HUES64 (cell line): ENCODE measurements around the gene ORAI2.
"Not testable (repeated sequence)": the region's sequence is repeated elsewhere in the genome, so short reads cannot be mapped to it uniquely, and the experiment has no call there.

Experiments
- H3K27ac ChIP-seq: 2 replicates; pipeline ENCODE4 v1.7.0; 2013; ENCODE audit warnings: low read depth, low read length, inconsistent platforms
- H3K27me3 ChIP-seq: 2 replicates; pipeline ENCODE4 v1.6.1; 2013; ENCODE audit warnings: mild to moderate bottlenecking, low read length; ENCODE audit not compliant: insufficient read depth
- H3K36me3 ChIP-seq: 2 replicates; pipeline ENCODE4 v1.6.1; 2013; ENCODE audit warnings: mild to moderate bottlenecking, low read length; ENCODE audit not compliant: insufficient read depth
- H3K4me1 ChIP-seq: 2 replicates; pipeline ENCODE4 v1.6.1; 2013; ENCODE audit warnings: mild to moderate bottlenecking, low read length, moderate library complexity; ENCODE audit not compliant: insufficient read depth
- H3K4me3 ChIP-seq: 2 replicates; pipeline ENCODE4 v1.5.1; 2013; ENCODE audit warnings: mild to moderate bottlenecking, low read length, moderate library complexity
- H3K9ac ChIP-seq: 2 replicates; pipeline ENCODE4 v1.6.1; 2013; ENCODE audit warnings: mild to moderate bottlenecking, low read depth, low read length
- H3K9me3 ChIP-seq: 2 replicates; pipeline ENCODE4 v1.6.1; 2013; ENCODE audit warnings: low read depth, low read length; ENCODE audit not compliant: insufficient read depth
- WGBS: fragments of 150-250, 120-280 bp; methylation state at CpG from one replicate; pipeline ENCODE4 v1.1.7; 2013; ENCODE audit warnings: missing lambda C conversion rate; 5-methylcytosine and 5-hydroxymethylcytosine counted together

The ORAI2 gene

GRCh38 chr7:102403563-102403962, 29.8 kb upstream of the ORAI2 start:
- Histone ChIP-seq H3K36me3 (peaks cover 91% of the 10 kb centered on the region), H3K27ac (no peak overlapping the region), H3K9me3 (no peaks in the 10 kb centered on the region), H3K4me1 (no peaks in the 10 kb centered on the region), H3K9ac (no peak overlapping the region), H3K4me3 (no peak overlapping the region), H3K27me3 (no peaks in the 10 kb centered on the region)
- WGBS = 91% methylated on average over 3 of the region's 3 CpGs

- no peak overlapping the region for H3K27ac ChIP-seq
- H3K27me3 ChIP-seq = no peaks in the 10 kb centered on the region
- no peak overlapping the region for H3K4me3 ChIP-seq
- H3K9me3 ChIP-seq = peaks cover 1% of the 10 kb centered on the region; the same call in 1 of the 2 replicates
- WGBS = 79% methylated on average over 15 of the region's 15 CpGs
- H3K4me1 ChIP-seq = no peaks in the 10 kb centered on the region
- H3K9ac ChIP-seq = no peak overlapping the region
- peaks cover 90% of the 10 kb centered on the region for H3K36me3 ChIP-seq
Observed at GRCh38 chr7:102404005-102404861, 29.1 kb upstream of the ORAI2 start.

DNA sequence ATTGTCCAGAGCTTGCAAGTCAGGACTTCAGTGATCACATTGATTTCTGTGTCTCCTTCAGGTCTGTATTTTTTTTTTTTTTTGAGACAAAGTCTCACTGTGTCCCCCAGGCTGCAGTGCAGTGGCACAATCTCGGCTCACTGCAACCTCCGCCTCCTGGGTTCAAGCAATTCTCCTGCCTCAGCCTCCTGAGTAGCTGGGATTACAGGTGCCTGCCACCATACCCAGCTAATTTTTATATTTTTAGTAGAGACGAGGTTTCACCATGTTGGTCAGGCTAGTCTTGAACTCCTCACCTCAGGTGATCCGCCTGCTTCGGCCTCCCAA, 28.6 kb upstream of the ORAI2 start:
- not testable (repeated sequence) for H3K4me1 ChIP-seq, H3K9ac ChIP-seq, H3K27ac ChIP-seq, H3K4me3 ChIP-seq, H3K27me3 ChIP-seq, H3K9me3 ChIP-seq
- peaks cover 90% of the 10 kb centered on the region for H3K36me3 ChIP-seq
- 98% methylated on average over 5 of the region's 5 CpGs for WGBS

- Histone ChIP-seq H3K9ac (no peak overlapping the region), H3K36me3 (peaks cover 91% of the 10 kb centered on the region), H3K4me3 (no peak overlapping the region), H3K27ac (no peak overlapping the region), H3K27me3 (no peaks in the 10 kb centered on the region), H3K4me1 (no peaks in the 10 kb centered on the region), H3K9me3 (peaks cover 10% of the 10 kb centered on the region)
- WGBS = 95% methylated on average over 6 of the region's 6 CpGs
Observed at GRCh38 chr7:102407910-102408309, 25.5 kb upstream of the ORAI2 start.

DNA sequence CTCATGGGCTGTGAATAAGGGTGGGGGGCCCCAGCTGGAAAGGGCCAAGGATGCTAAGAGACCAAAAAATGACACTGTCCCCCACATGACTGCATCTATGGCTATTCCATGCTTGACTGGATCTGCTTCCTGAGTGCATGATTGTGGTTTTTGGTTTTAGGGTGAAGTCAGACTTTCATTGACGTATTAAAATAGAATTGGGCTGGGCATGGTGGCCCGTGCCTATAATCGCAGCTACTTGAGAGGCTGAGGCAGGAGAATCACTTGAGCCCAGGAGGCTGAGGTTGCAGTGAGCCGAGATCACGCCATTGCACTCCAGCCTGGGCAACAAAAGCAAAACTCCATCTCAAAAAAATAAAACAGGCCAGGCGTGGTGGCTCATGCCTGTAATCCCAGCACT, 24.8 kb upstream of the ORAI2 start:
- WGBS = 98% methylated on average over 6 of the region's 6 CpGs
- not testable (repeated sequence) for H3K4me1 ChIP-seq

DNA sequence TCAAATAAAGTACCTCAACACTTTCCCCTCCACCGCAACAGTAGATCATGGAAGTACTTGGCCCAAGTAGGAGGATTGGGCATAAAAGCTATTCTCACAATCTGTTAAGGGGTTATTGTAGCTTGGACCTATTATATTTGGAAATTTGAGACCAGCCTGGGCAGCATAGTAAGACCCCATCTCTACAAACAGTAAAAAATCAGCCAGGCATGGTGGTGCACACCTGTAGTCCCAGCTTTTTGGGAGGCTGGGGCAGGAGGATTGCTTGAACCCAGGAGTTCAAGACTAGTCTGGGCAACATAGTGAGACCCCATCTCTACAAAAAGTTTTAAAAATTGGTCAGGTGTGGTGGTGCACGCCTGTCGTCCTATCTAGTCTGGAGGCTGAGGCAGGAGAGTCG, 24.0 kb upstream of the ORAI2 start:
- H3K4me1 ChIP-seq = no peaks in the 10 kb centered on the region
- H3K36me3 ChIP-seq = peaks cover 93% of the 10 kb centered on the region
- no peak overlapping the region for H3K9ac ChIP-seq
- 99% methylated on average over 3 of the region's 4 CpGs for WGBS
- H3K27me3 ChIP-seq = no peaks in the 10 kb centered on the region
- no peak overlapping the region for H3K4me3 ChIP-seq
- no peak overlapping the region for H3K27ac ChIP-seq
- H3K9me3 ChIP-seq = peaks cover 10% of the 10 kb centered on the region

More for the DNA sequence above, 24.8 kb upstream of the ORAI2 start:
- H3K27me3 ChIP-seq, H3K27ac ChIP-seq, H3K4me3 ChIP-seq, H3K9ac ChIP-seq: not testable (repeated sequence)
- peaks cover 10% of the 10 kb centered on the region for H3K9me3 ChIP-seq
- peaks cover 91% of the 10 kb centered on the region for H3K36me3 ChIP-seq

DNA sequence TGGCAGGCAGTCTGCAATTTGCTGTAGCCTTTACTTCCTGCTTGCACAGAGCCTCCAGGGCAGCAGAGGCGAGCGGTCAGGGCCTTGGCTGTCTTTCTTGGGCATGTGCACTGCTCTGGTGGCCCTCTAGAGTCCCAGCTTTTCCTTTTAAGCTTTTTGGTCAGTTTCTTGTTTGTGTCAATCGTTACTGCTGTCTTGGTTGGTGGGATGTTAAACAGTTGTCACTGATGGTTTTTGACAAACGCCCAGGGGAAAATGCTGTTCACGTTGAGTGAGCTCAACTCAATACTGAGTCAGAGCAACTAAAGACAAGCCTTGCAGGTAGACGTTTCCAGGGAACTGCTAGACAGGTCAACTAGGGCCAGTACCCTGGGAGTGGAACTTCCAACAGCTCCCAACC, 23.3 kb upstream of the ORAI2 start:
- Histone ChIP-seq H3K27me3 (no peaks in the 10 kb centered on the region), H3K27ac (no peak overlapping the region), H3K9me3 (peaks cover 10% of the 10 kb centered on the region), H3K36me3 (peaks cover 96% of the 10 kb centered on the region), H3K4me1 (no peaks in the 10 kb centered on the region), H3K9ac (no peak overlapping the region), H3K4me3 (no peak overlapping the region)
- 78% methylated on average over 6 of the region's 6 CpGs for WGBS

DNA sequence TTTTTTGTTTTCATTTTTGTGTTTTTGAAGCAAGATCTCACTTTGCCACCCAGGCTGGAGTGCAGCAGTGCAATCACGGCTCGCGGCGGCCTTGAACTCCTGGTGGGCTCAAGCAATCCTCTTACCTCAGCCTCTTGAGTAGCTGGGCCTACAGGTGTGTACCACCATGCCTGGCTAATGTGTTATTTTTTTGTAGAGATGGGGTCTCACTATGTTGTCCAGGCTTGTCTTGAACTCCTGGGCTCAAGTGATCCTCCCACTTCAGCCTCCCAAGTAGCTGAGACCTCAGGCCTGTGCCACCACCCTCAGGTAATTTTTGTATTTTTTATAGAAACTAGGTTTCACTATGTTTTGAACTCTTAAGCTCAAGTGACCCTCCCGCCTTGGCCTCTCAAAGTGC, 22.5 kb upstream of the ORAI2 start:
- Histone ChIP-seq H3K27ac (no peak overlapping the region), H3K4me3 (no peak overlapping the region), H3K9me3 (peaks cover 10% of the 10 kb centered on the region), H3K36me3 (peaks cover 94% of the 10 kb centered on the region), H3K4me1 (no peaks in the 10 kb centered on the region), H3K27me3 (no peaks in the 10 kb centered on the region), H3K9ac (no peak overlapping the region)
- WGBS = 98% methylated on average over 5 of the region's 5 CpGs

GRCh38 chr7:102412548-102412947, 20.8 kb upstream of the ORAI2 start:
- H3K36me3 ChIP-seq = peaks cover 89% of the 10 kb centered on the region
- H3K9me3 ChIP-seq = peaks cover 10% of the 10 kb centered on the region
- no peak overlapping the region for H3K4me3 ChIP-seq
- no peak overlapping the region for H3K27ac ChIP-seq
- H3K4me1 ChIP-seq = no peaks in the 10 kb centered on the region
- no peak overlapping the region for H3K9ac ChIP-seq
- H3K27me3 ChIP-seq = no peaks in the 10 kb centered on the region
- WGBS = 82% methylated on average over 6 of the region's 6 CpGs

- Histone ChIP-seq H3K27me3 (no peaks in the 10 kb centered on the region), H3K4me3 (no peak overlapping the region), H3K27ac (no peak overlapping the region), H3K9ac (no peak overlapping the region), H3K36me3 (peaks cover 84% of the 10 kb centered on the region), H3K4me1 (no peaks in the 10 kb centered on the region), H3K9me3 (peaks cover 10% of the 10 kb centered on the region)
- 95% methylated on average over 4 of the region's 5 CpGs for WGBS
Observed at GRCh38 chr7:102413091-102413490, 20.3 kb upstream of the ORAI2 start.

GRCh38 chr7:102413611-102414010, 19.8 kb upstream of the ORAI2 start:
- 100% methylated on average over 4 of the region's 4 CpGs for WGBS

More at GRCh38 chr7:102413611-102414010, 19.8 kb upstream of the ORAI2 start:
- Histone ChIP-seq H3K27ac (no peak overlapping the region), H3K4me1 (no peaks in the 10 kb centered on the region), H3K36me3 (peaks cover 84% of the 10 kb centered on the region), H3K9me3 (peaks cover 10% of the 10 kb centered on the region), H3K27me3 (no peaks in the 10 kb centered on the region), H3K9ac (no peak overlapping the region), H3K4me3 (no peak overlapping the region)
